ENCODE data around the gene SETD2.
"Not testable (repeated sequence)": the region's sequence is repeated elsewhere in the genome, so short reads cannot be mapped to it uniquely, and the experiment has no call there.

Gene SETD2, protein sequence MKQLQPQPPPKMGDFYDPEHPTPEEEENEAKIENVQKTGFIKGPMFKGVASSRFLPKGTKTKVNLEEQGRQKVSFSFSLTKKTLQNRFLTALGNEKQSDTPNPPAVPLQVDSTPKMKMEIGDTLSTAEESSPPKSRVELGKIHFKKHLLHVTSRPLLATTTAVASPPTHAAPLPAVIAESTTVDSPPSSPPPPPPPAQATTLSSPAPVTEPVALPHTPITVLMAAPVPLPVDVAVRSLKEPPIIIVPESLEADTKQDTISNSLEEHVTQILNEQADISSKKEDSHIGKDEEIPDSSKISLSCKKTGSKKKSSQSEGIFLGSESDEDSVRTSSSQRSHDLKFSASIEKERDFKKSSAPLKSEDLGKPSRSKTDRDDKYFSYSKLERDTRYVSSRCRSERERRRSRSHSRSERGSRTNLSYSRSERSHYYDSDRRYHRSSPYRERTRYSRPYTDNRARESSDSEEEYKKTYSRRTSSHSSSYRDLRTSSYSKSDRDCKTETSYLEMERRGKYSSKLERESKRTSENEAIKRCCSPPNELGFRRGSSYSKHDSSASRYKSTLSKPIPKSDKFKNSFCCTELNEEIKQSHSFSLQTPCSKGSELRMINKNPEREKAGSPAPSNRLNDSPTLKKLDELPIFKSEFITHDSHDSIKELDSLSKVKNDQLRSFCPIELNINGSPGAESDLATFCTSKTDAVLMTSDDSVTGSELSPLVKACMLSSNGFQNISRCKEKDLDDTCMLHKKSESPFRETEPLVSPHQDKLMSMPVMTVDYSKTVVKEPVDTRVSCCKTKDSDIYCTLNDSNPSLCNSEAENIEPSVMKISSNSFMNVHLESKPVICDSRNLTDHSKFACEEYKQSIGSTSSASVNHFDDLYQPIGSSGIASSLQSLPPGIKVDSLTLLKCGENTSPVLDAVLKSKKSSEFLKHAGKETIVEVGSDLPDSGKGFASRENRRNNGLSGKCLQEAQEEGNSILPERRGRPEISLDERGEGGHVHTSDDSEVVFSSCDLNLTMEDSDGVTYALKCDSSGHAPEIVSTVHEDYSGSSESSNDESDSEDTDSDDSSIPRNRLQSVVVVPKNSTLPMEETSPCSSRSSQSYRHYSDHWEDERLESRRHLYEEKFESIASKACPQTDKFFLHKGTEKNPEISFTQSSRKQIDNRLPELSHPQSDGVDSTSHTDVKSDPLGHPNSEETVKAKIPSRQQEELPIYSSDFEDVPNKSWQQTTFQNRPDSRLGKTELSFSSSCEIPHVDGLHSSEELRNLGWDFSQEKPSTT (N-terminal part only)

GRCh38 chr3:47164007-47164881 is at the start of gene SETD2:
TSS of gene SETD2 (minus strand) at chr3:47164113. CDS start at chr3:47163924, 189 bp downstream.
- peak; percentile 95 for DNase-seq (ENCODE audit: low read depth)
- H3K4me3 ChIP-seq (ENCODE audit: low read depth, low read length): peak within 1 kb of the TSS; percentile 92
- TF ChIP-seq, protein P1, sequence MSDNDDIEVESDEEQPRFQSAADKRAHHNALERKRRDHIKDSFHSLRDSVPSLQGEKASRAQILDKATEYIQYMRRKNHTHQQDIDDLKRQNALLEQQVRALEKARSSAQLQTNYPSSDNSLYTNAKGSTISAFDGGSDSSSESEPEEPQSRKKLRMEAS (IDR thresholded peaks at IDR 0.05; ENCODE audit: low read depth, low read length): peak; percentile 64
- TF ChIP-seq MYC (IDR thresholded peaks at IDR 0.05; ENCODE audit: low read depth, low read length): peak; percentile 38
- peak; percentile 31 for TF ChIP-seq CTCF (IDR thresholded peaks at IDR 0.05; ENCODE audit: low read depth, low read length)
- no peak for TF ChIP-seq POLR2A (IDR thresholded peaks at IDR 0.05; ENCODE audit: extremely low read depth, insufficient read length)

GRCh38 chr3:47210863-47211405 is 47.0 kb upstream of the SETD2 start:
- TF ChIP-seq, protein P1 (IDR thresholded peaks at IDR 0.05; ENCODE audit: low read depth, low read length): no peak
- TF ChIP-seq MYC (IDR thresholded peaks at IDR 0.05; ENCODE audit: low read depth, low read length) (no peak), POLR2A (IDR thresholded peaks at IDR 0.05; ENCODE audit: extremely low read depth, insufficient read length) (no peak)
- H3K4me3 ChIP-seq (ENCODE audit: low read depth, low read length): no peak overlapping the region
- no peak for DNase-seq (ENCODE audit: low read depth)

DNA sequence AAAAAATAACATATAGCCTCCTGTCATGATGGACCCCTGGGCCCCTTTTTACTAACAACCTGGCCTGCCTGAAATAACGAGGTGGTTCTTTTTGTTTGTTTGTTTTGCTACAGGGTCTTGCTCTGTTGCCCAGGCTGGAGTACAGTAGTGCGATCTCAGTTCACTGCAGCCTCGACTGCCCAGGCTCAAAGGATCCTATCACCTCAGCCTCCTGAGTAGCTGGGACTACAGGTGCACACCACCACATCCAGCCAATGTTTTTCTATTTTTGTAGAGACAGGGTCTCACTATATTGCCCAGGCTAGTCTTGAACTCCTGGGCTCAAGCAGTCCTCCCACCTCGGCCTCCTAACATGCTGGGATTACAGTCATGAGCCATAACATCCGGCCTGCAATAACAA is 42.1 kb upstream of the SETD2 start:
- not testable (repeated sequence) for H3K4me3 ChIP-seq (ENCODE audit: low read depth, low read length); DNase-seq (ENCODE audit: low read depth)

DNA sequence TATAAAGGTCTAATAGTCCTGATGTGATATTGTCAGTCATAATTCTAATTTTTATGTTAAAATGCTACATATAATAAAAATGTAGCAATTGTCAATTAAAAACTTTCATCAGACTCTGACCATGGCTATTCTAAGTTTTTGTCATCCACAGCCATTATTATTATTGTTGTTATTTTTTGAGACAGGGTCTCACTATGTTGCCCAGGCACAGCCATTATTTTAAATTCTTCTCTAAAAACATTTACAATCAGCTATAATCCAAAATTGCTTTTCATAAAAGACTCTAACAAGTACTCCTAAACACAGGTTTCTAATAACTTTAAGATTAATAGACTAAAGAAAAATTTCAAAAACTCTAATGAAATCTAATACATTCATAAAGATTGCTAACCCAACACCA is 41.0 kb upstream of the SETD2 start:
- DNase-seq (ENCODE audit: low read depth): no peak
- H3K4me3 ChIP-seq (ENCODE audit: low read depth, low read length): no peak overlapping the region
- no peak for TF ChIP-seq CTCF (IDR thresholded peaks at IDR 0.05; ENCODE audit: low read depth, low read length)
- TF ChIP-seq POLR2A (IDR thresholded peaks at IDR 0.05; ENCODE audit: extremely low read depth, insufficient read length): no peak

- TF ChIP-seq, protein P1 (IDR thresholded peaks at IDR 0.05; ENCODE audit: low read depth, low read length): no peak
- TF ChIP-seq POLR2A (IDR thresholded peaks at IDR 0.05; ENCODE audit: extremely low read depth, insufficient read length): no peak
- no peak for TF ChIP-seq MYC (IDR thresholded peaks at IDR 0.05; ENCODE audit: low read depth, low read length)
- TF ChIP-seq CTCF (IDR thresholded peaks at IDR 0.05; ENCODE audit: low read depth, low read length): no peak
Measured at GRCh38 chr3:47202542-47202941, 38.6 kb upstream of the SETD2 start.

DNA sequence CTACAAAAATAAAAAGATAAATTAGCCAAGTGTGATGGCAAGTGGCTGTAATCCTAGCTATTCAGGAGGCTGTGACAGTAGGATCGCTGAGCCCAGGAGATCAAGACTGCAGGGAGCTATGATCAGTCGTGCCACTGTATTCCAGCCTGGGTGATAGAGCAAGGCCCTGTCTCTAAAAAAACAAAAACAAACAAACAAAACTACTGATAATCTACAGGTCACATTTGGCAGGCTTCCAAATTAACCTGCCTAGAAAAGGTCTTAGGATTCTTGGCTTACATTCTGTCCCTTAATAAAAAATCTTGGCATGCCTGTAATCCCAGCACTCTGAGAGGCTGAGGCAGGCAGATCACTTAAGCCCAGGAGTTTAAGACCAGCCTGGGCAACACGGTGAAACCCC is 33.4 kb upstream of the SETD2 start:
- H3K4me3 ChIP-seq (ENCODE audit: low read depth, low read length): no peak overlapping the region
- TF ChIP-seq CTCF (IDR thresholded peaks at IDR 0.05; ENCODE audit: low read depth, low read length) (no peak), POLR2A (IDR thresholded peaks at IDR 0.05; ENCODE audit: extremely low read depth, insufficient read length) (no peak), MYC (IDR thresholded peaks at IDR 0.05; ENCODE audit: low read depth, low read length) (no peak)
- TF ChIP-seq, protein P1 (IDR thresholded peaks at IDR 0.05; ENCODE audit: low read depth, low read length): no peak
- DNase-seq (ENCODE audit: low read depth): no peak

More at GRCh38 chr3:47202542-47202941, 38.6 kb upstream of the SETD2 start:
- DNase-seq (ENCODE audit: low read depth): no peak
- no peak overlapping the region for H3K4me3 ChIP-seq (ENCODE audit: low read depth, low read length)

Data from NB4 (cell line).